K562 (cell line): ENCODE data around the gene CHL1.

ENCODE experiments used
- ADNP ChIP-seq: fragments of 200-800 bp; sonication (Bioruptor generic); IDR thresholded peaks from 2 replicates; pipeline ENCODE4 v1.6.1; 2016; ENCODE audit warnings: missing genetic modification characterization, missing compliant biosample characterization
- DDX20 ChIP-seq: fragments of 450-650 bp; IDR thresholded peaks from 2 replicates; pipeline ENCODE4 v1.6.1; 2016; ENCODE audit warnings: missing genetic modification characterization, low read depth, mild to moderate bottlenecking, missing compliant biosample characterization, moderate library complexity
- HNRNPLL ChIP-seq: fragments of 200-400 bp; formaldehyde crosslinking; IDR thresholded peaks from 2 replicates; pipeline ENCODE4 v1.6.1; 2017; ENCODE audit warnings: low read length, low read depth, mild to moderate bottlenecking; ENCODE audit not compliant: poor library complexity, severe bottlenecking
- KDM1A ChIP-seq, 2 experiments: fragments of 450-650 bp; IDR thresholded peaks; 2 replicates each; pipeline ENCODE4 v1.6.1; 2016; ENCODE audit warnings: mild to moderate bottlenecking in 2 of 2
- POLR2A ChIP-seq: fragments of 450-650 bp; conservative IDR thresholded peaks from 2 replicates; pipeline ENCODE4 v1.6.1; 2016
- TOE1 ChIP-seq, 2 experiments: fragments of 450-650 bp in 1 of 2; sonication (generic) in 1 of 2; formaldehyde crosslinking in 1 of 2; IDR thresholded peaks; 2 replicates each; pipeline versions ENCODE4 v1.7.1 to v1.8.0; 2016 to 2022; ENCODE audit warnings: borderline replicate concordance in 2 of 2, mild to moderate bottlenecking in 2 of 2, antibody characterized with exemption in 1 of 2, inconsistent platforms in 1 of 2, low read depth in 1 of 2, missing genetic modification reagents in 1 of 2, moderate library complexity in 1 of 2
- ZNF184 ChIP-seq: sonication (generic); formaldehyde crosslinking; IDR thresholded peaks from 2 replicates; pipeline ENCODE4 v1.5.0; 2020; ENCODE audit warnings: missing genetic modification reagents
- ZNF583 ChIP-seq: fragments of 250-450 bp; sonication (Bioruptor Pico); IDR thresholded peaks from 2 replicates; pipeline ENCODE4 v1.4.0; 2020
- ZNF696 ChIP-seq: fragments of 250-450 bp; sonication (Bioruptor Pico); conservative IDR thresholded peaks from 2 replicates; pipeline ENCODE4 v1.4.0; 2020; ENCODE audit warnings: mild to moderate bottlenecking, moderate library complexity
- ZNF778 ChIP-seq: fragments of 450-650 bp; formaldehyde crosslinking; IDR thresholded peaks from 2 replicates; pipeline ENCODE4 v1.4.0; 2020; ENCODE audit warnings: mild to moderate bottlenecking, moderate library complexity
- TF ChIP-seq, protein P1 (sequence below), 3 experiments: IDR thresholded peaks in 2 of 3; conservative IDR thresholded peaks in 1 of 3; 2 replicates each; pipeline ENCODE4 v1.5.1; 2011 to 2012; ENCODE audit warnings: low read length in 3 of 3, mild to moderate bottlenecking in 3 of 3, control low read depth in 2 of 3, improper control_type of control experiment in 1 of 3, inconsistent platforms in 1 of 3, low read depth in 1 of 3, mixed read lengths in 1 of 3, moderate library complexity in 1 of 3; ENCODE audit not compliant: insufficient read depth in 2 of 3
- TF ChIP-seq, protein P2 (sequence below): fragments of 200-600 bp; sonication (generic); IDR thresholded peaks from one replicate; pipeline ENCODE4 v1.6.1; 2012; ENCODE audit warnings: mild to moderate bottlenecking, low read depth, low read length, inconsistent platforms
- TF ChIP-seq, protein P3 (sequence below): fragments of 450-650 bp; formaldehyde crosslinking; IDR thresholded peaks from 2 replicates; pipeline ENCODE4 v1.4.0; 2020; ENCODE audit warnings: mild to moderate bottlenecking, moderate library complexity

DNA sequence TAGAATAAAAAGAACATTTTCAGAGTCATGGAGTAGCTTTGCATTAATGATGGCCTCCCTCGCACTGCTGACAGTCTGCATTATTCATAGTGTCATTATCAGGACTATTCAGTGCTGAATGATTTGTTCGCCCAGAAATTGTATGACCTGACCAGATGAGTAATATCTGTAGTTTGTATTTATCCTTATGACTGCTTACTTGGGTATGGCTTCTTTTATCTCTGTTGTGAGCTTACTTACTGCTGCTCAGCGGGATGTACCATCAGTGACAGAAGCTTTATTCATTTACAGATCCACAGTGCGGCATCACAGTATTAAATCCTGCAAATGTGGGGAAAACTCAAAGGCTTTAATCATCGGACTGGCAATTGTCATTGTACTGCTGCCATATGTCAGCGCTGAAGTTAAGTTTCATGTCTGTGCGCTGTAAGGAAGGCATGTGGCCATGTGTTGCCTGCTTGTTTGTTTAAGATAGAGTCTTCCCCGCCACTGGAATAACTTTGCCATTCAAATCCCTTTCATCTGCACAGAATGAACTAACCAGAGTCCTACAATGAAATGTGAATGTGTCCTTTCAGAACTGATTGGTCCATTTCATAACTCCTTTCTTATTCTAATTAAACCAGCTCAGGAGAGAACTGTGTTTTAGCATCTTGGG lies 262.2 kb downstream of the CHL1 start:
- TF ChIP-seq POLR2A (no peak), TOE1 (IDR thresholded peaks at IDR 0.05; ENCODE audit: borderline replicate concordance) (no peak), TOE1 (CRISPR knock-in tag; IDR thresholded peaks at IDR 0.05; ENCODE audit: borderline replicate concordance, low read depth) (no peak), ZNF778 (CRISPR knock-in tag) (no peak), DDX20 (no peak), ZNF696 (no peak), HNRNPLL (no peak), ADNP (no peak), ZNF583 (CRISPR knock-in tag) (no peak), ZNF184 (CRISPR knock-in tag) (no peak), KDM1A (IDR thresholded peaks at IDR 0.05) (no peak)
- TF ChIP-seq, protein P1, sequence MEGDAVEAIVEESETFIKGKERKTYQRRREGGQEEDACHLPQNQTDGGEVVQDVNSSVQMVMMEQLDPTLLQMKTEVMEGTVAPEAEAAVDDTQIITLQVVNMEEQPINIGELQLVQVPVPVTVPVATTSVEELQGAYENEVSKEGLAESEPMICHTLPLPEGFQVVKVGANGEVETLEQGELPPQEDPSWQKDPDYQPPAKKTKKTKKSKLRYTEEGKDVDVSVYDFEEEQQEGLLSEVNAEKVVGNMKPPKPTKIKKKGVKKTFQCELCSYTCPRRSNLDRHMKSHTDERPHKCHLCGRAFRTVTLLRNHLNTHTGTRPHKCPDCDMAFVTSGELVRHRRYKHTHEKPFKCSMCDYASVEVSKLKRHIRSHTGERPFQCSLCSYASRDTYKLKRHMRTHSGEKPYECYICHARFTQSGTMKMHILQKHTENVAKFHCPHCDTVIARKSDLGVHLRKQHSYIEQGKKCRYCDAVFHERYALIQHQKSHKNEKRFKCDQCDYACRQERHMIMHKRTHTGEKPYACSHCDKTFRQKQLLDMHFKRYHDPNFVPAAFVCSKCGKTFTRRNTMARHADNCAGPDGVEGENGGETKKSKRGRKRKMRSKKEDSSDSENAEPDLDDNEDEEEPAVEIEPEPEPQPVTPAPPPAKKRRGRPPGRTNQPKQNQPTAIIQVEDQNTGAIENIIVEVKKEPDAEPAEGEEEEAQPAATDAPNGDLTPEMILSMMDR (IDR thresholded peaks at IDR 0.05 in 2 of 3, conservative IDR thresholded peaks at IDR 0.05 in 1 of 3; ENCODE audit: insufficient read depth in 2 of 3, low read depth in 1 of 3, low read length in 3 of 3), result no peak
- TF ChIP-seq, protein P2, sequence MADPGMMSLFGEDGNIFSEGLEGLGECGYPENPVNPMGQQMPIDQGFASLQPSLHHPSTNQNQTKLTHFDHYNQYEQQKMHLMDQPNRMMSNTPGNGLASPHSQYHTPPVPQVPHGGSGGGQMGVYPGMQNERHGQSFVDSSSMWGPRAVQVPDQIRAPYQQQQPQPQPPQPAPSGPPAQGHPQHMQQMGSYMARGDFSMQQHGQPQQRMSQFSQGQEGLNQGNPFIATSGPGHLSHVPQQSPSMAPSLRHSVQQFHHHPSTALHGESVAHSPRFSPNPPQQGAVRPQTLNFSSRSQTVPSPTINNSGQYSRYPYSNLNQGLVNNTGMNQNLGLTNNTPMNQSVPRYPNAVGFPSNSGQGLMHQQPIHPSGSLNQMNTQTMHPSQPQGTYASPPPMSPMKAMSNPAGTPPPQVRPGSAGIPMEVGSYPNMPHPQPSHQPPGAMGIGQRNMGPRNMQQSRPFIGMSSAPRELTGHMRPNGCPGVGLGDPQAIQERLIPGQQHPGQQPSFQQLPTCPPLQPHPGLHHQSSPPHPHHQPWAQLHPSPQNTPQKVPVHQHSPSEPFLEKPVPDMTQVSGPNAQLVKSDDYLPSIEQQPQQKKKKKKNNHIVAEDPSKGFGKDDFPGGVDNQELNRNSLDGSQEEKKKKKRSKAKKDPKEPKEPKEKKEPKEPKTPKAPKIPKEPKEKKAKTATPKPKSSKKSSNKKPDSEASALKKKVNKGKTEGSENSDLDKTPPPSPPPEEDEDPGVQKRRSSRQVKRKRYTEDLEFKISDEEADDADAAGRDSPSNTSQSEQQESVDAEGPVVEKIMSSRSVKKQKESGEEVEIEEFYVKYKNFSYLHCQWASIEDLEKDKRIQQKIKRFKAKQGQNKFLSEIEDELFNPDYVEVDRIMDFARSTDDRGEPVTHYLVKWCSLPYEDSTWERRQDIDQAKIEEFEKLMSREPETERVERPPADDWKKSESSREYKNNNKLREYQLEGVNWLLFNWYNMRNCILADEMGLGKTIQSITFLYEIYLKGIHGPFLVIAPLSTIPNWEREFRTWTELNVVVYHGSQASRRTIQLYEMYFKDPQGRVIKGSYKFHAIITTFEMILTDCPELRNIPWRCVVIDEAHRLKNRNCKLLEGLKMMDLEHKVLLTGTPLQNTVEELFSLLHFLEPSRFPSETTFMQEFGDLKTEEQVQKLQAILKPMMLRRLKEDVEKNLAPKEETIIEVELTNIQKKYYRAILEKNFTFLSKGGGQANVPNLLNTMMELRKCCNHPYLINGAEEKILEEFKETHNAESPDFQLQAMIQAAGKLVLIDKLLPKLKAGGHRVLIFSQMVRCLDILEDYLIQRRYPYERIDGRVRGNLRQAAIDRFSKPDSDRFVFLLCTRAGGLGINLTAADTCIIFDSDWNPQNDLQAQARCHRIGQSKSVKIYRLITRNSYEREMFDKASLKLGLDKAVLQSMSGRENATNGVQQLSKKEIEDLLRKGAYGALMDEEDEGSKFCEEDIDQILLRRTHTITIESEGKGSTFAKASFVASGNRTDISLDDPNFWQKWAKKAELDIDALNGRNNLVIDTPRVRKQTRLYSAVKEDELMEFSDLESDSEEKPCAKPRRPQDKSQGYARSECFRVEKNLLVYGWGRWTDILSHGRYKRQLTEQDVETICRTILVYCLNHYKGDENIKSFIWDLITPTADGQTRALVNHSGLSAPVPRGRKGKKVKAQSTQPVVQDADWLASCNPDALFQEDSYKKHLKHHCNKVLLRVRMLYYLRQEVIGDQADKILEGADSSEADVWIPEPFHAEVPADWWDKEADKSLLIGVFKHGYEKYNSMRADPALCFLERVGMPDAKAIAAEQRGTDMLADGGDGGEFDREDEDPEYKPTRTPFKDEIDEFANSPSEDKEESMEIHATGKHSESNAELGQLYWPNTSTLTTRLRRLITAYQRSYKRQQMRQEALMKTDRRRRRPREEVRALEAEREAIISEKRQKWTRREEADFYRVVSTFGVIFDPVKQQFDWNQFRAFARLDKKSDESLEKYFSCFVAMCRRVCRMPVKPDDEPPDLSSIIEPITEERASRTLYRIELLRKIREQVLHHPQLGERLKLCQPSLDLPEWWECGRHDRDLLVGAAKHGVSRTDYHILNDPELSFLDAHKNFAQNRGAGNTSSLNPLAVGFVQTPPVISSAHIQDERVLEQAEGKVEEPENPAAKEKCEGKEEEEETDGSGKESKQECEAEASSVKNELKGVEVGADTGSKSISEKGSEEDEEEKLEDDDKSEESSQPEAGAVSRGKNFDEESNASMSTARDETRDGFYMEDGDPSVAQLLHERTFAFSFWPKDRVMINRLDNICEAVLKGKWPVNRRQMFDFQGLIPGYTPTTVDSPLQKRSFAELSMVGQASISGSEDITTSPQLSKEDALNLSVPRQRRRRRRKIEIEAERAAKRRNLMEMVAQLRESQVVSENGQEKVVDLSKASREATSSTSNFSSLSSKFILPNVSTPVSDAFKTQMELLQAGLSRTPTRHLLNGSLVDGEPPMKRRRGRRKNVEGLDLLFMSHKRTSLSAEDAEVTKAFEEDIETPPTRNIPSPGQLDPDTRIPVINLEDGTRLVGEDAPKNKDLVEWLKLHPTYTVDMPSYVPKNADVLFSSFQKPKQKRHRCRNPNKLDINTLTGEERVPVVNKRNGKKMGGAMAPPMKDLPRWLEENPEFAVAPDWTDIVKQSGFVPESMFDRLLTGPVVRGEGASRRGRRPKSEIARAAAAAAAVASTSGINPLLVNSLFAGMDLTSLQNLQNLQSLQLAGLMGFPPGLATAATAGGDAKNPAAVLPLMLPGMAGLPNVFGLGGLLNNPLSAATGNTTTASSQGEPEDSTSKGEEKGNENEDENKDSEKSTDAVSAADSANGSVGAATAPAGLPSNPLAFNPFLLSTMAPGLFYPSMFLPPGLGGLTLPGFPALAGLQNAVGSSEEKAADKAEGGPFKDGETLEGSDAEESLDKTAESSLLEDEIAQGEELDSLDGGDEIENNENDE, result no peak
- TF ChIP-seq, protein P3, sequence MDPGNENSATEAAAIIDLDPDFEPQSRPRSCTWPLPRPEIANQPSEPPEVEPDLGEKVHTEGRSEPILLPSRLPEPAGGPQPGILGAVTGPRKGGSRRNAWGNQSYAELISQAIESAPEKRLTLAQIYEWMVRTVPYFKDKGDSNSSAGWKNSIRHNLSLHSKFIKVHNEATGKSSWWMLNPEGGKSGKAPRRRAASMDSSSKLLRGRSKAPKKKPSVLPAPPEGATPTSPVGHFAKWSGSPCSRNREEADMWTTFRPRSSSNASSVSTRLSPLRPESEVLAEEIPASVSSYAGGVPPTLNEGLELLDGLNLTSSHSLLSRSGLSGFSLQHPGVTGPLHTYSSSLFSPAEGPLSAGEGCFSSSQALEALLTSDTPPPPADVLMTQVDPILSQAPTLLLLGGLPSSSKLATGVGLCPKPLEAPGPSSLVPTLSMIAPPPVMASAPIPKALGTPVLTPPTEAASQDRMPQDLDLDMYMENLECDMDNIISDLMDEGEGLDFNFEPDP (CRISPR knock-in tag), result no peak
